ENCODE results near the gene S1PR3. TPM values are rescaled to one million over a fixed set of nuclear protein-coding genes. Genes with fewer than 3 reads are reported as not detected.
A peak's percentile ranks its signal among the peaks of the same experiment; 100 is the strongest.

Gene S1PR3
- total RNA-seq, 1 experiment from 2014 or later: 8.4 TPM

- BruUV-seq (replicated peaks): no TSS peak
- Histone ChIP-seq H4K20me1 (ENCODE audit: low read length) (no peaks in the 10 kb centered on the region), H3K9me3 (ENCODE audit: low read length) (no peaks in the 10 kb centered on the region), H3K4me3 (ENCODE audit: low read length) (no peak overlapping the region), H3K27ac (ENCODE audit: low read length) (no peak overlapping the region), H3F3A (ENCODE audit: low read length, unreplicated experiment) (no peaks in the 10 kb centered on the region), H3K36me3 (ENCODE audit: low read depth, low read length) (no peaks in the 10 kb centered on the region; the same call in 1 of the 2 replicates), H3K27me3 (ENCODE audit: low read length) (no peaks in the 10 kb centered on the region), H3K79me2 (ENCODE audit: low read length) (peaks cover 22% of the 10 kb centered on the region), H3K4me2 (ENCODE audit: low read length) (no peak overlapping the region), H3K9me2 (replicated peaks; ENCODE audit: low read length) (no peaks in the 10 kb centered on the region), H3K4me1 (ENCODE audit: insufficient read depth, low read length) (0 out of 2 replicates have a peak, but pooled peaks cover 4% of the 10 kb centered on the region), H2AFZ (ENCODE audit: low read length) (no peak overlapping the region), H3K9ac (ENCODE audit: low read length) (no peak overlapping the region)
- TF ChIP-seq CTCF (conservative IDR thresholded peaks at IDR 0.05; ENCODE audit: low read depth, low read length) (no peak), EZH2 (IDR thresholded peaks at IDR 0.05; ENCODE audit: low read length, unreplicated experiment) (no peak), EZH2phosphoT487 (IDR thresholded peaks at IDR 0.05; ENCODE audit: borderline replicate concordance, low read length) (no peak)
- intact Hi-C loops (cut with micrococcal nuclease): no loop called here
- CTCF ChIA-PET: no interaction called here
- POLR2A ChIA-PET (ENCODE audit: unreplicated experiment): no interaction called here
- ATAC-seq: no peak
- DNase-seq: no peak
Measured at GRCh38 chr9:88997646-88998045, 6.4 kb downstream of the S1PR3 start.

- BruUV-seq (replicated peaks): no TSS peak
- H3K27me3 ChIP-seq (ENCODE audit: low read length): no peaks in the 10 kb centered on the region
- no peaks in the 10 kb centered on the region for H3F3A ChIP-seq (ENCODE audit: low read length, unreplicated experiment)
- H4K20me1 ChIP-seq (ENCODE audit: low read length): no peaks in the 10 kb centered on the region
- no peak overlapping the region for H3K27ac ChIP-seq (ENCODE audit: low read length)
- no peaks in the 10 kb centered on the region for H3K4me1 ChIP-seq (ENCODE audit: insufficient read depth, low read length)
- H3K9me3 ChIP-seq (ENCODE audit: low read length): no peaks in the 10 kb centered on the region
- no peaks in the 10 kb centered on the region; the same call in 1 of the 2 replicates for H3K36me3 ChIP-seq (ENCODE audit: low read depth, low read length)
- no peak overlapping the region for H3K9ac ChIP-seq (ENCODE audit: low read length)
- intact Hi-C loops (cut with micrococcal nuclease): no loop called here
- TF ChIP-seq CTCF (conservative IDR thresholded peaks at IDR 0.05; ENCODE audit: low read depth, low read length) (no peak), EZH2 (IDR thresholded peaks at IDR 0.05; ENCODE audit: low read length, unreplicated experiment) (no peak), EZH2phosphoT487 (IDR thresholded peaks at IDR 0.05; ENCODE audit: borderline replicate concordance, low read length) (no peak)
- CTCF ChIA-PET: no interaction called here
- H3K79me2 ChIP-seq (ENCODE audit: low read length): peaks cover 13% of the 10 kb centered on the region
- H3K9me2 ChIP-seq (replicated peaks; ENCODE audit: low read length): no peaks in the 10 kb centered on the region
- no peak overlapping the region for H2AFZ ChIP-seq (ENCODE audit: low read length)
- H3K4me3 ChIP-seq (ENCODE audit: low read length): no peak overlapping the region
- DNase-seq: peak; percentile 45
- ATAC-seq: no peak
- no peak overlapping the region for H3K4me2 ChIP-seq (ENCODE audit: low read length)
- POLR2A ChIA-PET (ENCODE audit: unreplicated experiment): no interaction called here
Measured at GRCh38 chr9:88998503-88998902, 7.2 kb downstream of the S1PR3 start.

- H3F3A ChIP-seq (ENCODE audit: low read length, unreplicated experiment): no peaks in the 10 kb centered on the region
- intact Hi-C loops (cut with micrococcal nuclease): no loop called here
- ChIA-PET CTCF (interaction anchor here (0.6 kb wide), 1 partner anchor 1048 kb away, joined by 4 read pairs; no protein-coding TSS in a partner anchor), POLR2A (ENCODE audit: unreplicated experiment) (no interaction called here)
- H3K4me3 ChIP-seq (ENCODE audit: low read length): no peak overlapping the region
- H3K4me1 ChIP-seq (ENCODE audit: insufficient read depth, low read length): no peaks in the 10 kb centered on the region
- no peaks in the 10 kb centered on the region for H4K20me1 ChIP-seq (ENCODE audit: low read length)
- no peak overlapping the region for H2AFZ ChIP-seq (ENCODE audit: low read length)
- TF ChIP-seq EZH2 (IDR thresholded peaks at IDR 0.05; ENCODE audit: low read length, unreplicated experiment) (no peak), EZH2phosphoT487 (IDR thresholded peaks at IDR 0.05; ENCODE audit: borderline replicate concordance, low read length) (no peak), CTCF (conservative IDR thresholded peaks at IDR 0.05; ENCODE audit: low read depth, low read length) (no peak)
- no peaks in the 10 kb centered on the region for H3K9me2 ChIP-seq (replicated peaks; ENCODE audit: low read length)
- no peak overlapping the region for H3K27ac ChIP-seq (ENCODE audit: low read length)
- DNase-seq (no peak), ATAC-seq (no peak; the same call in 1 of the 2 replicates)
- BruUV-seq (replicated peaks): no TSS peak
- no peaks in the 10 kb centered on the region for H3K9me3 ChIP-seq (ENCODE audit: low read length)
- no peaks in the 10 kb centered on the region; the same call in 1 of the 2 replicates for H3K36me3 ChIP-seq (ENCODE audit: low read depth, low read length)
- no peaks in the 10 kb centered on the region for H3K27me3 ChIP-seq (ENCODE audit: low read length)
- no peak overlapping the region for H3K9ac ChIP-seq (ENCODE audit: low read length)
- no peak overlapping the region for H3K4me2 ChIP-seq (ENCODE audit: low read length)
- peaks cover 9% of the 10 kb centered on the region; the same call in 1 of the 2 replicates for H3K79me2 ChIP-seq (ENCODE audit: low read length)
Measured at GRCh38 chr9:88998911-88999310, 7.6 kb downstream of the S1PR3 start.
